Stimulated activated CD4-positive, alpha-beta T cell treated with anti-CD3 and anti-CD28 coated beads, TNF-alpha, amount 100 ng/mL, for 48 hours (primary cell): ENCODE data around the gene TPSG1.
"Not testable (repeated sequence)": the region's sequence is repeated elsewhere in the genome, so short reads cannot be mapped to it uniquely, and the experiment has no call there.

ENCODE experiments used
- DNase-seq, 3 donors: peaks; one replicate each; pipeline ENCODE4 v3.0.0-alpha.2; 2020; ENCODE audit warnings: low read depth in 3 of 3

Gene TPSG1

GRCh38 chr16:1256874-1257322 lies 31.8 kb upstream of the TPSG1 start:
- DNase-seq: no peak

GRCh38 chr16:1256296-1256873 lies 31.3 kb upstream of the TPSG1 start:
- not testable (repeated sequence) for DNase-seq

GRCh38 chr16:1255276-1256122 lies 30.4 kb upstream of the TPSG1 start, which contains the start of gene TPSD1:
TSS of gene TPSD1 (plus strand) at chr16:1256069. CDS start at chr16:1256281, 212 bp downstream.
- not testable (repeated sequence) for DNase-seq

GRCh38 chr16:1254821-1255220 lies 29.8 kb upstream of the TPSG1 start:
- DNase-seq: not testable (repeated sequence)

GRCh38 chr16:1253701-1254364 lies 28.8 kb upstream of the TPSG1 start:
- DNase-seq: not testable (repeated sequence)

- not testable (repeated sequence) for DNase-seq
Measured at GRCh38 chr16:1249031-1249755, 24.1 kb upstream of the TPSG1 start.

GRCh38 chr16:1247903-1248537 lies 23.0 kb upstream of the TPSG1 start:
- DNase-seq: not testable (repeated sequence)

GRCh38 chr16:1245452-1246020 lies 20.5 kb upstream of the TPSG1 start:
- DNase-seq: no peak

GRCh38 chr16:1244881-1245280 lies 19.8 kb upstream of the TPSG1 start:
- DNase-seq: no peak

- not testable (repeated sequence) for DNase-seq
Measured at GRCh38 chr16:1243907-1244850, 19.1 kb upstream of the TPSG1 start.

- DNase-seq: not testable (repeated sequence)
Measured at GRCh38 chr16:1243363-1243762, 18.3 kb upstream of the TPSG1 start.

GRCh38 chr16:1241081-1241480 lies 16.0 kb upstream of the TPSG1 start:
- DNase-seq: not testable (repeated sequence)

- DNase-seq: not testable (repeated sequence)
Measured at GRCh38 chr16:1240436-1240835, 15.4 kb upstream of the TPSG1 start, which contains the start of gene TPSAB1. TSS of gene TPSAB1 (plus strand) at chr16:1240705. CDS start at chr16:1240939, 234 bp downstream.

- DNase-seq: not testable (repeated sequence)
Measured at GRCh38 chr16:1239575-1239974, 14.5 kb upstream of the TPSG1 start.

GRCh38 chr16:1238909-1239308 lies 13.8 kb upstream of the TPSG1 start:
- not testable (repeated sequence) for DNase-seq

GRCh38 chr16:1237990-1238389 lies 12.9 kb upstream of the TPSG1 start:
- no peak for DNase-seq

GRCh38 chr16:1236659-1237058 lies 11.6 kb upstream of the TPSG1 start:
- DNase-seq: not testable (repeated sequence)

GRCh38 chr16:1232049-1232748 lies 7.1 kb upstream of the TPSG1 start:
- not testable (repeated sequence) for DNase-seq

- not testable (repeated sequence) for DNase-seq
Measured at GRCh38 chr16:1231301-1231700, 6.2 kb upstream of the TPSG1 start.
